Body of pancreas (tissue), 4 donors: ENCODE results near the gene ZBTB47. TPM values are rescaled to one million over a fixed set of nuclear protein-coding genes. Genes with fewer than 3 reads are reported as not detected.

Experiments used
- ATAC-seq: fragments of 150-250 bp; one replicate; pipeline ENCODE4 v1.9.1; 2016
- DNase-seq, 4 donors: peaks; one replicate each; pipeline ENCODE4 v3.0.0-alpha.2; 2019
- H3K27ac ChIP-seq, 4 donors: fragments of 200-600 bp; sonication (generic); 1 replicate in 3 of 4; 2 replicates in 1 of 4; pipeline versions ENCODE4 v1.5.1 to v1.6.1; 2016 to 2019; ENCODE audit warnings: mild to moderate bottlenecking in 1 of 4, mixed read lengths in 1 of 4, moderate library complexity in 1 of 4
- H3K27me3 ChIP-seq, 2 donors: fragments of 200-600 bp; sonication (generic); one replicate each; pipeline ENCODE4 v1.6.0; 2016; ENCODE audit warnings: mild to moderate bottlenecking in 1 of 2
- H3K36me3 ChIP-seq, 2 donors: fragments of 200-600 bp; sonication (generic); replicated peaks in 1 of 2; 2 replicates each; pipeline ENCODE4 v1.5.1; 2016; ENCODE audit warnings: low read depth in 2 of 2; ENCODE audit not compliant: insufficient read depth in 1 of 2
- H3K4me1 ChIP-seq: fragments of 200-600 bp; sonication (generic); one replicate; pipeline ENCODE4 v1.6.0; 2016
- H3K4me3 ChIP-seq, 2 donors: fragments of 200-600 bp; sonication (generic); 1 replicate in 1 of 2; 2 replicates in 1 of 2; pipeline ENCODE4 v1.5.1; 2016 to 2019
- H3K9me3 ChIP-seq, 3 donors: fragments of 200-600 bp; sonication (generic); 1 replicate in 2 of 3; 2 replicates in 1 of 3; pipeline ENCODE4 v1.5.1; 2016
- CTCF ChIP-seq, 7 experiments: fragments of 450-650 bp in 4 of 7; fragments of 200-600 bp in 3 of 7; sonication (generic) in 3 of 7; IDR thresholded peaks; one replicate each; pipeline ENCODE4 v1.5.1; 2016 to 2019; ENCODE audit warnings: antibody characterized with exemption in 7 of 7
- POLR2A ChIP-seq, 3 donors: fragments of 450-650 bp; IDR thresholded peaks; one replicate each; pipeline ENCODE4 v1.6.1; 2016; ENCODE audit warnings: antibody characterized with exemption in 3 of 3, mild to moderate bottlenecking in 2 of 3
- WGBS, 2 donors: methylation state at CpG; one replicate each; pipeline ENCODE4 v1.1.5; 2017; 5-methylcytosine and 5-hydroxymethylcytosine counted together
- intact Hi-C: fragments of 100-400 bp; cut with DNase I; formaldehyde crosslinking; loops from one replicate; pipeline ENCODE4 v1.15.1; 2023
- total RNA-seq, 2 donors: library from RNA; depleted of rRNA; stranded (reverse); fragments of >200 nt; gene quantifications; one replicate each; pipeline ENCODE4 v1.1.0, GENCODE V29; 2016

ZBTB47 gene
- total RNA-seq, 2 donors from 2014 or later, result 19.7 to 20.4 TPM

GRCh38 chr3:42696356-42697288, 43.1 kb downstream of the ZBTB47 start:
- intact Hi-C loops, result no loop called here
- no peak for DNase-seq
- WGBS, 2 donors, result 63 to 65% methylated on average over 18 to 19 of the region's 19 CpGs
- ATAC-seq, result no peak
- Histone ChIP-seq H3K9me3 (no peaks in the 10 kb centered on the region), H3K27ac (no peak overlapping the region), H3K4me1 (no peaks in the 10 kb centered on the region), H3K27me3 (no peaks in the 10 kb centered on the region), H3K4me3 (no peak overlapping the region), H3K36me3 (no peaks in the 10 kb centered on the region)
- TF ChIP-seq CTCF (IDR thresholded peaks at IDR 0.05), result no peak
- no peak for TF ChIP-seq POLR2A (IDR thresholded peaks at IDR 0.05)

GRCh38 chr3:42697289-42698051, 44.0 kb downstream of the ZBTB47 start:
- no peaks in the 10 kb centered on the region for H3K27me3 ChIP-seq
- H3K4me3 ChIP-seq, result no peak overlapping the region
- no peak overlapping the region for H3K27ac ChIP-seq
- H3K36me3 ChIP-seq, result no peaks in the 10 kb centered on the region
- H3K4me1 ChIP-seq, result no peaks in the 10 kb centered on the region
- 77 to 78% methylated on average over 13 to 18 of the region's 18 CpGs for WGBS, 2 donors
- intact Hi-C loops, result no loop called here
- no peak for TF ChIP-seq POLR2A (IDR thresholded peaks at IDR 0.05)
- TF ChIP-seq CTCF (IDR thresholded peaks at IDR 0.05), result no peak
- no peak for ATAC-seq
- H3K9me3 ChIP-seq, result no peaks in the 10 kb centered on the region
- DNase-seq, result no peak

DNA sequence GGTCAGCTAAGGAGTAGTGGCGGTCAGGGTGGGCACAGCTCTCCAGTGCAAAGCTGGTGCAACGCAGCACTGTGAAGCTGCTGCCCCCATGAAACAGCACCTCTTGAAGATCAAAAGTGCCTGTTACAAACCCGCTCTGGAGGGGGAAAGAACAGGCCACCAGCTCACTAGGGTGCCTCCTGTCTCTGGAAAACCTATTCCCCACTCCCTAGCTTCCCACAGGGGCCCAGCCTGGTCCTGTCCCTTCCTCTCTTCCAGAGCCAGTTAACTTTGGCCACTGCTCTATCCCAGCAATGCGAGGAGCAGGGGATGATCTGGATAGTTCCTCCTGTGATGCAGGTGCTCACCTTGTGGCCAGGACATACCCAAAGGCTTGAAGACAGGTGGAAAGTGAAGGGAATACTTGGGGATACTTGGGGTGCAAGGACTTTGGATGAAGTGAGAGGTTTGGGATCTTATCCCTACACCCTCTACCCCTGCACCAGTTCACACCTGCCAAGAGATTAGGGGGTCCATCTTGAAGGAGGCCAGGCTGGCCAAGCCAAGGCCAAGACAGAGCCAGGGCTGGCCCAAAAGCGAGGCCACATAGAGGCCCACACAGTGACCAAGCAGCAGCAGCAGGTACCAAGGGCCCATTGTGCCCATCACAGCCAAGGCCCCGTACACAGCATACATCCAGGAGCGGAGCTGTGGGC, 44.9 kb downstream of the ZBTB47 start:
- Histone ChIP-seq H3K4me1 (no peaks in the 10 kb centered on the region), H3K9me3 (no peaks in the 10 kb centered on the region), H3K4me3 (no peak overlapping the region), H3K27ac (no peak overlapping the region), H3K27me3 (no peaks in the 10 kb centered on the region), H3K36me3 (no peaks in the 10 kb centered on the region)
- intact Hi-C loops, result no loop called here
- no peak for ATAC-seq
- TF ChIP-seq POLR2A (IDR thresholded peaks at IDR 0.05) (no peak), CTCF (IDR thresholded peaks at IDR 0.05) (no peak)
- 74 to 86% methylated on average over 4 to 7 of the region's 7 CpGs for WGBS, 2 donors
- no peak for DNase-seq

DNA sequence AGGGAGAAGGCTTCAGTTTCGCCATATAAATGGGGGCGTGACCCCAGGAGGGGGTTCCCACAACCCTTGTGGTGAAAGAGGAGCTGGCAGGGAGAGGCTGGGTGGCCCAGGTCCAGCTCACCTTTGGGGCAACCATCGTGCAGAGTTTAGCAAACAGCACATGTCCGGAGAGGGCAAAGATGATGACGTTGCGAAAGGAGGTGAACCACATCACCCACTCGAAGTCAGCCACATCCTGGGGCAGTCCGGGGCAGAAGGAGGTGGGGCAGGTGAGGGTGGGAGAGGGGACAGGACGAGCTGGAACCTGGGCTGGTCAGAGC, 45.4 kb downstream of the ZBTB47 start:
- no peak for ATAC-seq
- no peaks in the 10 kb centered on the region for H3K9me3 ChIP-seq
- no peak overlapping the region for H3K4me3 ChIP-seq
- intact Hi-C loops, result no loop called here
- TF ChIP-seq POLR2A (IDR thresholded peaks at IDR 0.05) (no peak), CTCF (IDR thresholded peaks at IDR 0.05) (no peak)
- WGBS, 2 donors, result 70 to 71% methylated on average over 7 to 9 of the region's 9 CpGs
- H3K27me3 ChIP-seq, result no peaks in the 10 kb centered on the region
- H3K27ac ChIP-seq, result no peak overlapping the region
- no peaks in the 10 kb centered on the region for H3K4me1 ChIP-seq
- no peak for DNase-seq
- H3K36me3 ChIP-seq, result no peaks in the 10 kb centered on the region
